ENCODE results near the gene TLE3.

The TLE3 gene

DNA sequence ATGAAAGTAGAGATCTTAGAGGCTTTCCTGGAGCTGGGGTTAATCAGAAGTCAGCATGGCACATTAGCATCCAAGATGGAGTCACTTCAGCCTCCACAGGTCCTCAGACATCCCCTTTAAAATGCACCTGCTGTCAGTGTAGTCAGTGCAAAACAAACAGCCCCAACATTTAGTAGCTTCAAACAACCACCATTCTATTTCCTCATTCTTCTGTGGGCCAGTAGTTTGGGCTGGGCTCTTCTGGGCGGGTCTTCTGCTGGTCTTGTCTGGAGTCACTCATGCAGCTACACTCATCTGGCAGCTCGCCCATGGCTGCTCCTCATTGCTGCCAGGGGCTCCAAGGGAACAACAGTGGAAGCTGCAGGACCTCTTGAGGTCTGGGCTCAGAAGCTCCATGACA, 99.9 kb downstream of the TLE3 start:
- H3K4me3 ChIP-seq (ENCODE audit: low read depth, low read length), result no peak overlapping the region
- CTCF ChIA-PET, result interaction anchor here (0.8 kb wide), 1 partner anchor 422 kb away, joined by 3 read pairs; no protein-coding TSS in a partner anchor
- POLR2A ChIA-PET, result no interaction called here
- TF ChIP-seq CTCF (IDR thresholded peaks at IDR 0.05; ENCODE audit: insufficient read depth, low read length, missing control alignments), result no peak
- no peak for DNase-seq (ENCODE audit: low read depth, low spot score)
